K562 (cell line): Measurements from ENCODE around the gene RASD1.

Experiments
- CHD1 ChIP-seq: fragments of 200-600 bp; sonication (generic); IDR thresholded peaks from one replicate; pipeline ENCODE4 v1.6.1; 2012; ENCODE audit warnings: mild to moderate bottlenecking, moderate library complexity, low read length, inconsistent platforms
- FOXM1 ChIP-seq, 2 experiments: fragments of 450-650 bp in 1 of 2; sonication (generic) in 1 of 2; formaldehyde crosslinking in 1 of 2; IDR thresholded peaks; 2 replicates each; pipeline versions ENCODE4 v1.6.1 to v1.9.0; 2017 to 2022; ENCODE audit warnings: low read depth in 2 of 2, mild to moderate bottlenecking in 2 of 2, missing genetic modification reagents in 1 of 2, moderate library complexity in 1 of 2
- KDM5B ChIP-seq: fragments of 200-600 bp; sonication (generic); IDR thresholded peaks from 2 replicates; pipeline ENCODE4 v1.6.1; 2012; ENCODE audit warnings: low read depth, mild to moderate bottlenecking, moderate library complexity, low read length, control low read depth, inconsistent platforms; ENCODE audit not compliant: insufficient replicate concordance
- POLR2A ChIP-seq: fragments of 450-650 bp; conservative IDR thresholded peaks from 2 replicates; pipeline ENCODE4 v1.6.1; 2016
- TF ChIP-seq, protein P1 (sequence below): sonication (generic); formaldehyde crosslinking; IDR thresholded peaks from 2 replicates; pipeline ENCODE4 v1.8.1; 2023; ENCODE audit warnings: mild to moderate bottlenecking, missing genetic modification reagents

DNA sequence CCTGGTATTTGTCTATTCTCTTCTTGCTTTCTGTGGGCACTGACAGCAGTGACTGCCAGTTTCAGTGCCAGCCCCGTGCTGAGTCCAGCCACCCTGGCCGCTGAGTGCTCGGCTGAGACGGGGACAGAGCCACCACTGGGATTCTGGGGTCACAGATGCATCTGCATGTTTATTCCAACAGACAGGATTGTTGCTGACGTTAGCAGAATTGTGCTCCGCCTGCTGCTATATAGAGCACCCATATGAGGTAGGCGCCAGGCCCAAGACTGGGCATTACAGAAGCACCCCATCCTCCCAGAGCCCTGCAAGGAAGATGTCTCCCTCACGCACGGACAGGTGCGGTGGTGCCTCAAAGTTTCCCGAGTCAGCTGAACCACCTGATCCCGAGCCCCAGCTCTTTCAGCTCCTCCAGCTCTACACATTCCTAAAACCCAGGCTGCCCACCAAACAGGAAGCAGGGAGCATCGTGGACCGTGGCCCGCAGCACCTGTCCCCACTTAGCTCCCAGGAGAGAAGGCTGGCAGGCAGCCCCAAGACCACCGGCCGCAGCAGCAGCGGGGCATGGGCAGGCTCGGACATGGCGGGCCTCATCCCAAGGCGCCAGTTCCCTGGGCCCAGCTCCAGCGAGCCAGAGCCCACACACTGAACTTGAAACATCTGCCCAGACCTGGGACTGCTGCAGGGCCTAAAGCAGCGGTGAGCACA, 44.9 kb upstream of the RASD1 start:
- TF ChIP-seq POLR2A = no peak
- TF ChIP-seq FOXM1 (IDR thresholded peaks at IDR 0.05; ENCODE audit: low read depth) = no peak
- no peak for TF ChIP-seq FOXM1 (CRISPR knock-in tag; IDR thresholded peaks at IDR 0.05; ENCODE audit: low read depth)
- TF ChIP-seq, protein P1, sequence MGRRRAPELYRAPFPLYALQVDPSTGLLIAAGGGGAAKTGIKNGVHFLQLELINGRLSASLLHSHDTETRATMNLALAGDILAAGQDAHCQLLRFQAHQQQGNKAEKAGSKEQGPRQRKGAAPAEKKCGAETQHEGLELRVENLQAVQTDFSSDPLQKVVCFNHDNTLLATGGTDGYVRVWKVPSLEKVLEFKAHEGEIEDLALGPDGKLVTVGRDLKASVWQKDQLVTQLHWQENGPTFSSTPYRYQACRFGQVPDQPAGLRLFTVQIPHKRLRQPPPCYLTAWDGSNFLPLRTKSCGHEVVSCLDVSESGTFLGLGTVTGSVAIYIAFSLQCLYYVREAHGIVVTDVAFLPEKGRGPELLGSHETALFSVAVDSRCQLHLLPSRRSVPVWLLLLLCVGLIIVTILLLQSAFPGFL (CRISPR knock-in tag) = no peak
- no peak for TF ChIP-seq CHD1
- no peak for TF ChIP-seq KDM5B
